ENCODE measurements around the gene RPTOR.

GRCh38 chr17:80745183-80745582, 200.5 kb downstream of the RPTOR start:
- TF ChIP-seq, protein P1, sequence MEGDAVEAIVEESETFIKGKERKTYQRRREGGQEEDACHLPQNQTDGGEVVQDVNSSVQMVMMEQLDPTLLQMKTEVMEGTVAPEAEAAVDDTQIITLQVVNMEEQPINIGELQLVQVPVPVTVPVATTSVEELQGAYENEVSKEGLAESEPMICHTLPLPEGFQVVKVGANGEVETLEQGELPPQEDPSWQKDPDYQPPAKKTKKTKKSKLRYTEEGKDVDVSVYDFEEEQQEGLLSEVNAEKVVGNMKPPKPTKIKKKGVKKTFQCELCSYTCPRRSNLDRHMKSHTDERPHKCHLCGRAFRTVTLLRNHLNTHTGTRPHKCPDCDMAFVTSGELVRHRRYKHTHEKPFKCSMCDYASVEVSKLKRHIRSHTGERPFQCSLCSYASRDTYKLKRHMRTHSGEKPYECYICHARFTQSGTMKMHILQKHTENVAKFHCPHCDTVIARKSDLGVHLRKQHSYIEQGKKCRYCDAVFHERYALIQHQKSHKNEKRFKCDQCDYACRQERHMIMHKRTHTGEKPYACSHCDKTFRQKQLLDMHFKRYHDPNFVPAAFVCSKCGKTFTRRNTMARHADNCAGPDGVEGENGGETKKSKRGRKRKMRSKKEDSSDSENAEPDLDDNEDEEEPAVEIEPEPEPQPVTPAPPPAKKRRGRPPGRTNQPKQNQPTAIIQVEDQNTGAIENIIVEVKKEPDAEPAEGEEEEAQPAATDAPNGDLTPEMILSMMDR (conservative IDR thresholded peaks at IDR 0.05 in 1 of 2, IDR thresholded peaks at IDR 0.05 in 1 of 2; ENCODE audit: low read depth in 1 of 2, low read length in 2 of 2) = no peak
- no peak for TF ChIP-seq EZH2 (IDR thresholded peaks at IDR 0.05; ENCODE audit: low read length, missing control alignments)
